GM19452 (cell line): ENCODE results near the gene ELOA.
"Not testable (repeated sequence)": the region's sequence is repeated elsewhere in the genome, so short reads cannot be mapped to it uniquely, and the experiment has no call there.

Experiments used
- ATAC-seq: cut with Tn5 transposase; IDR thresholded peaks from one replicate; pipeline ENCODE4 v1.9.1; 2021; ENCODE audit not compliant: unreplicated experiment

The ELOA gene

DNA sequence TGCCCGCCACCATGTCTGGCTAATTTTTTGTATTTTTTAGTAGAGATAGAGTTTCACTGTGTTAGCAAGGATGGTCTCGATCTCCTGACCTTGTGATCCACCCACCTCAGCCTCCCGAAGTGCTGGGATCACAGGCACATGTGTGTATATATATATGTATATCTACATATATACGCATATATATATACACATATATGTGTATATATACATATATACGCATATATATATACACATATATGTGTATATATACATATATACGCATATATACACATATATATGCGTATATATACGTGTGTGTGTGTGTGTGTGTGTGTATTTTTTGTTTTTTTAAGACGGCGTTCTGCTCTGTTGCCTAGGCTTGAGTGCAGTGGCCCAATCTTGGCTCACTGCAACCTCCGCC is 39.9 kb downstream of the ELOA start:
- not testable (repeated sequence) for ATAC-seq

DNA sequence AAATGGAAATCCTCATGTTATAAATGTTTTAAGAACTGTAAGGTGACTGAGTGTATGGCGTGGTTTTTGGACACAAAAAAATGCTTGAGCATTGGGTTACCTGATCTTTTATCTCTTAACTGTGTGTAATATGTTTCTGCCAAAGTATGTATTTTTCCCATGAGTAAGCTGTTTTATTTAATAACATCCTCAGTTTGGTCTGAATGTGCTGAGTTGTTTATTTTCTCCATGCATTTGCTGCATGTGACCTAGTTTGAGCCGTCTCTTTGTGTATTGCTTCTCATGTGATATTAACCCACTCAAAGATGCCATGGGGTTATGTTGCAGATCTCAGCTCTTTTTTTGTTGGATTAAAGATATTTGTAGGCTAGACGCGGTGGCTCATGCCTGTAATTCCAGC is 41.6 kb downstream of the ELOA start:
- no peak for ATAC-seq

DNA sequence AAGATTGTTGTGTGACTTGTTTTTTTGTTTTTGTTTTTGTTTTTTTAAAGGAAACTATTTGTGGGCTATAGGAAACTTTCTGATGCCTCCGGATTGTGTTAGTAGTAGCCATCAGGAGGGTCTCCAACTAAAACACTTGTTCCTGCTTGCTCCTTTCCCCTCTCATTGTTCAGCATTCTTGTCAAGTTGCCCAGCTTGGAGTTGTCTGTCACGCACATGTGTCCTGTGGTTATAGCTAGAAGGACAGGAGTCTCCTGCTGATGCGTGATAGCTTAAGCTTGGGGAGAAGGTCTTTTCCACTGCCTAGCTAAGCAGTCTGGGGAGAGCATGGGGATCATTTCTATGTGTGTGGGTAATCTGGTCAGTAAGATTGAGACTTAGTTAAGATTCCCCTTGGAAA is 44.4 kb downstream of the ELOA start:
- no peak for ATAC-seq

- no peak for ATAC-seq
Measured at GRCh38 chr1:23788695-23789094, 45.4 kb downstream of the ELOA start.

- ATAC-seq: peak; percentile 82
Measured at GRCh38 chr1:23790696-23791515, 47.6 kb downstream of the ELOA start, which contains the start of gene LYPLA2. Gene LYPLA2 (plus strand): TSS chr1:23791145. CDS start chr1:23792683, 1,538 bp downstream.

GRCh38 chr1:23791516-23792047 is 48.3 kb downstream of the ELOA start:
- ATAC-seq: no peak

DNA sequence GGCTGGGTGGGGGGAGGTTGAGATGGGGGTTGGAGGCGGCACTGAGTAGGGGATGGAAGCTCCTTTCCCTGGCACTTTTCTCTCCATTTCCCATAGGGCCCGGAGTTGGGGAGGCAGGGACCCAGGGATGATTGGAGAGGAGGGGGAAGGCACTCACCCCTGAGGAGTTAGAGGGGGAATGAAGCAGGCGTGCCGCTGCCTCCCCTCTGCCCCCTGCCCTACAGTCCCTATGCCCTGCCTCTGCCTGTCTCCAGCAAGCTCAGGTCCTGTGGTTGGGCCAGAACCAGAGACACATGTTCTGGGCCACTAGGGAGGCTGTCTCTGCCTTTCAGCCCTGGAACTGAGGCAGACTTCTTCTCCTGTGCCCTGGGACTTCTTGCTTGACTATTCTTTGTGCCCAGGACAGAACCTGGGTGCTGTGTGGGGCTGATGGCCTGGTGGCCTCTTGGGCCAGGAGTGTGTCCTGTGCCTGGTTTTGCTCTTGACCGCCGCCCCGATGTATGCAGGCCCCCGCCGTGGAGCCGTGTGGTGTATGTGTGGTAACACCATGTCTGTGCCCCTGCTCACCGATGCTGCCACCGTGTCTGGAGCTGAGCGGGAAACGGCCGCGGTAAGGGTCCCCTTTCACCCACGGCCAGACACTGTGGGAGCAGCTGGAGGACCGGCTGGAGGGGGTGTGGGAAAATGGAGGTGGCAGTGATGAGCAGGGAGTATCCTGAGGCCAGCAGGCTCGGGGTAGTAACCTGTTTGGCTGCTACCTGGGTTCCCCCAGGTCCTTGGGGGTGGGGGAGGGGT is 49.1 kb downstream of the ELOA start:
- no peak for ATAC-seq

DNA sequence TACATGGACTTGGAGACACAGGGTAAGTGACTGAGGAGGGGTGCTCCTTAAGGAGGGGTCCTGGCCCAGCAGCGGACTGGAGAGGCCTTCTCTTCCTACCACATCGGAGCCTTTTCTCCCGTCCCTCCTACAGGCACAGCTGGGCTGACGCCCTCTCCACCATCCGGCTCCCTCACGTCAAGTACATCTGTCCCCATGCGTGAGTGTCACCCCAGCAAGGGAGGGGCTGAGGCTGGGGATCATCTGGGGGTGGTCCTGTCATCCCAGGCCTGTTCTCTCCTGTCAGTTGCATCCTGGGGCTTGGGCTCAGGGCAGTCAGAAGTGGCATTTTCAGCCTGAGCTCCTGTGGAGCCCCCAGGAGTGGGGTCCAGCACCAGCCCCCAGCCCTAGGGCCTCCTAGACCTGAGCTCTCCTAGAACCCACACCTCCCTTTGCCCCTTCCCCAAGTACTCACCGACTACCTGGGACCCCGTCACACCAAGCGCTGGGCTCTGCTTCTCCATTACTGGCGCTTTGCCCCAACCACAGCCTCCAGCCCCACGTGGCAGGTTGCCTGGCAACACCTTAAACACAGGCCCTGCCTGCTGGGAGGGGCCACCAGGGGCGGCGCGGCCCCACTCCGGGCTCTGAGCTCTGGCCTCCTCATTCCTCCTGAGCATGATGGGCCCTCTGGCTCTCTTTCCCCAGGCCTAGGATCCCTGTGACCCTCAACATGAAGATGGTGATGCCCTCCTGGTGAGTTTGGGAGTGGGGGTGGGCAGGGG is 49.9 kb downstream of the ELOA start:
- ATAC-seq: no peak

DNA sequence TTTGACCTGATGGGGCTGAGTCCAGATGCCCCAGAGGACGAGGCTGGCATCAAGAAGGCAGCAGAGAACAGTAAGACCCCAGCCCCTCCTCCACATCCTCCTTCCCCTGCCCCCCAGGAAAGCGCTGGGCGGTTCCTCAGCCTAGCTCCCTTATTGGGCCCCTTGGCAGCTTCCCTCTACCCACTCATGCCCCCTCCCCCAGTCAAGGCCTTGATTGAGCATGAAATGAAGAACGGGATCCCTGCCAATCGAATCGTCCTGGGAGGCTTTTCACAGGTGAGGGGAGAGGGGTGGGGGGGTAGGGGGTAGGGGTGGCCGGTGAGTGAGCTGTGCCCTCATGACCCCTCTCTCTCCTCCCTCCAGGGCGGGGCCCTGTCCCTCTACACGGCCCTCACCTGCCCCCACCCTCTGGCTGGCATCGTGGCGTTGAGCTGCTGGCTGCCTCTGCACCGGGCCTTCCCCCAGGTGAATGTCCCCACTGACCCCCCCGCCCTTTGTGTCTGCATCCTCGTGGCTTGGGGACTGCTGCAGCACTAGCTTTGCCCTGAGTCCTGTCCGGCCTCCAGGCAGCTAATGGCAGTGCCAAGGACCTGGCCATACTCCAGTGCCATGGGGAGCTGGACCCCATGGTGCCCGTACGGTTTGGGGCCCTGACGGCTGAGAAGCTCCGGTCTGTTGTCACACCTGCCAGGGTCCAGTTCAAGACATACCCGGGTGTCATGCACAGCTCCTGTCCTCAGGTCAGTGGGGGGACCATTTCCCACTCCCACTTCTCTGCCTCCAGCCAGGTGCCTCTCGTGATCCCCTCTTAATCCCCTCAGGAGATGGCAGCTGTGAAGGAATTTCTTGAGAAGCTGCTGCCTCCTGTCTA is 50.8 kb downstream of the ELOA start:
- no peak for ATAC-seq

GRCh38 chr1:23794732-23795182 is 51.5 kb downstream of the ELOA start:
- ATAC-seq: not testable (repeated sequence)

DNA sequence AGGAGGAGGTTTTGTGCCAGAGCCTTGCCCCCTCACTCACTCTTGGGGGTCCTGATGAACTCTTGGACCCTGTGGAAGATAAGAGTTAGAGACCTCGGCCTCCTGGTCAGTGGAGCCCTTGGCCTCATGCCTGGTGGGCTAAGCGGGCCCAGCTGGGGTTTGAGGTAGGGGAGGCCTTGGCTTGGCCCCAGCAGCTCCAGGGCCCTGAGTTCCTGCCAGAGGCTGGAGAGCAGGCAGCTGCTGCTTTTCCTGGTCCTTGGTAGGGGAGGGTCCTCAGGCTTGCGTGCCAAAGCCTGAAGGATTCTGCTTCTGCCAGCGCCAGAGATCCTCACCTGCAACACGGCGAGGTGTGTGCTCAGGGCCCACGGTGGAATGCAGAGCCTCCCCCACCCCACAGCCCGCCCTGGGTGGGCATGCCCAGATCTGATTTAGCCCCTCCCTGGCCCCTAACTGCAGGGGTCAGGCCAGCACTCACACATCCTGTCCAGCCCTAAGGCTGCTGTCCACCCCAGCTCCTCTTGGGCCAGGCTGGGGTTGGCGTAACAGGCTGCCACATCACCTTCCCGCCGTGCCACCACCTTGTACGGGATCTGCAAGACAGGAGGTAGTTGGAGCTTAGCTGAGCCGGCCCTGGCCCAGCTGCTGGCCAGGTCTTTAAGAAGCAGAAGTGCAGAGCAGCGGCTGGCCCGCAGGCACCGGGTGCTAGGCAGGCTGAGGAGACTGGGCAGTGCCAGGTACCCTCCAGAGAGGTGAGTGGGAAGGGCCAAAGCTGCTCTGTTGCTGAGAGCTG is 52.6 kb downstream of the ELOA start:
- no peak for ATAC-seq

DNA sequence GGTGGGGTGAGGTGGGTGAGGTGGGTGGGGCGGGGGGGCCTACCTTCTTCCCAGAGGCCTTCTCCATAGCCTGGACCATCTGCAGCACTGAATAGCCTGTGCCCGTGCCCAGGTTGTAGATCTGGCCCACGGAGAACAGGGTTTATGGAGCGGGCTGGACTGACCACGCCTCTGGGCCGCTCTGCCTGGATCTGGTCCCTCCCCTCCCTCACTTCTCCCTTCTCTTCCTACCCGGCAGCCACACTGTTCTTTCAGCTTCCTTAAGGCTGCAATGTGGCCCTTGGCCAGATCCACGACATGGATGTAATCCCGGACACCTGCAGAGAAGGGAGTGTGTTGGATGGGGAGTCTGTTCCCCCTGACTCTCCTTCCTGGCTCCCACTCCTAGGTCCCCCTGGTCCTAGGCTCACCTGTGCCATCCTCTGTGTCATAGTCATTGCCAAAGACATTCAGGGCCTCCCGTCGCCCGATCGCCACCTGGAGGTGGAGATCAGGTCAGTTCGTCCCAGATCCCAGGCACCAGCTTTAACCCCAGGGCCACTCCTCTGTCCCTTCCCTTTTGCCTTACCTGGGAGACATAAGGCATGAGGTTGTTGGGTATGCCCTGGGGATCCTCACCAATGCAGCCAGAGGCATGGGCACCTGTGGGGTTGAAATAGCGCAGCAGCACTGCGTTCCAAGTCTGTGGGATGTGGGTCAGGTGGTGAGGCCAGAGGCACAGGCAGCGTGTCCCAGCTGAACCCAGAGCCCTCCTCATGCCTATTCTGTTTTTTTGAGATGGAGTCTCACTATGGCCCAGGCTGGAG is 53.4 kb downstream of the ELOA start:
- no peak for ATAC-seq

DNA sequence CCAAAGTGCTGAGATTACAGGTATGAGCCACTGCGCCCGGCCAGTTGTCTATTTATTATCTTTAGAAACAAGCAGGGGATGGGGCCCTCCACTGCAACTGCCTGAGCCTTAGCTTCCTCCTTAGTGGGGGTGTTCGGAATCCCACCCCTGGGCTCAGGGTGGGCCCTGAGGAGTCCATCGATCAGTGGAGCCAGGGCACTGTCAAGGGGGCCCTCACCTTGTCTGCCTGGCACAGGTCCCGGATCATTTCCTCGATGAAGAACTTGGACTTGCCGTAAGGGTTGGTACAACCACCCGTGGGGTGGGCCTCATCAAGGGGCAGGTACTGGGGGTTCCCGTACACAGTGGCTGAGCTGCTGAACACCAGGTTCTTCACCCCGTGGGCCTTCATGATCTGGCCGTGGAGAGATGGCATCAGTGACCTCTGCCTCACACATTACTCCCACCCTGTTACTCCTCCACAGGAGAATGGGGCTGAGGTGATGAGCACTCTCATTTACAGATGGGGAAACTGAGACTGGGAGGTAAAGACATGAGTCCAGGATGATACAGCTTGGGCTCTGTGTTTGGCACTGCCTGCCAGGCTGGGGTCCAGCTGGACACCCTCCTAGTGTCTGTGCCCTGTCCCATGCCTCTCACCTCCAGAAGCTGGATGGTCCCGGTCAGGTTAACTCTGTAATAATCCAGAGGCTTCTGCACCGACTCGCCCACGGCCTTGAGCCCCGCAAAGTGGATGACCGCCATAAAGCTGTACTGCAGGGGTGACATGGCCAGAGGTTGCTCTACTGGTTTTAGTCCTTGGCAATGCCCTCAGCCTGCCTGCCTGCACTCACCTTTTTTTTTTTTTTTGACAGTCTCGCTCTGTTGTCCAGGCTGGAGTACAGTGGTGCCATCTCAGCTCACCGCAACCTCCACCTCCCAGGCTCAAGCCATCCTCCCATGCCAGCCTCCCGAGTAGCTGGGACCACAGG is 54.5 kb downstream of the ELOA start:
- ATAC-seq: no peak

GRCh38 chr1:23798662-23799142 is 55.4 kb downstream of the ELOA start:
- ATAC-seq: no peak

DNA sequence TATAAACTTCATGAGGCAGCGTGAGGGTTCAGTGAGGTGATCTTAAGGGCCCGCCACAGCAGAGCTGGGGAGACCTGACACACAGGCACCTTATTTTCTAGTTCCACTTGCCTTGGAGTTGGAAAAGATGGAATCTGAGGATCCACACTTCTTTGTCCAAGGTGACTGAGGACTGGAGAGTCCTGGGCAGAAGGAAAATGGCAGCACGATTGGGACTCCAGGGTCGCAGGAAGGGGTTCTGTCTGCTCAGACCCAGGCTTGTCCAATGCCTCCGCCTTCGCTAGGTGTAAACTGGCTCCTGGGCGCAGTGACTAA is 55.9 kb downstream of the ELOA start:
- ATAC-seq: no peak

DNA sequence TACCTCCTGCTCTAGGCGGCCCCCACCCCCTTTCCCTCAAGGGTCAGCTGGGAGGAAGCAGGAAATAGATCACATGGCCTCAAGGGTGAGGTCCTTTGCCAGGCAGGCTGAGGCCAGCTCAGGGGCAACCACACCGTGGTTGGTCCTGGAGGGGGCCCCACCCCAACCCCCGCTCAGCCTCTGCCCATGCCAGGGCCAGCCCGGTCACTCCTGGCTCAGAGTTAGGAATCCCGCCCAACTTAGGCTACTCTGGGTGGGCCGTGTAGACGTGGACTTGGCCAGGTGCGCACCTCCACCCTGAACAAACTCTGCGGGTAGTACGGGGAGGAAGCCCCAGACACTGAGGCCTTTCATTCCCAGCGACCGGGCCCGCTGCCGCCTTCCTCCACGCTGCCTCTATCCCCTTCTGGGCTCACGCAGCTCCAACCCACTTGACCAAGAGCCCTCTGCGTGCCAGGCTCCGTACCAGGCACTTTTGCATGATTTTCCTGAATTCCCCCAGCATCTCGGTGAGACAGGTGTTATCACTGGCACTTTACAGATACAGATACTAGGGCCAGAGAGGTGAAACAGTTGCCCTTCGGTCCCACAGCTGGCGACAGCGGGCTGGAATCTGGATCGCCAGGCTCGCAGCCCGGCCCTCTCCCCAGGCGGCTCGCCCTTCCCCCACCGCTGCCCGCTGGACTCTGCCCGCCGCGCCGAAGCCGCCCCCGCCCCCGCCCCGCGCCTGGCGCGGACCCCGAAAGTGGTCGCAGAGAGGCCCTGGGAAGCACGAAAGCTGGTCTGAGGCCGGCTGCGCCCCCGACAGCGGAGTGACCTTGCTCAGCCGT is 56.5 kb downstream of the ELOA start:
- peak; percentile 2 for ATAC-seq
